ENCODE measurements around the gene KRTAP10-6. TPM values are rescaled to one million over a fixed set of nuclear protein-coding genes. Genes with fewer than 3 reads are reported as not detected.

The KRTAP10-6 gene
- polyA plus RNA-seq, 2 of the 4 experiments (the other 2 are of a cell fraction): not detected

- ChIA-PET CTCF (interaction anchor here (0.6 kb wide), 2 partner anchors 24 to 62 kb away, joined by 3 to 5 read pairs; no protein-coding TSS in a partner anchor), POLR2A (no interaction called here)
- TF ChIP-seq PHF8 (IDR thresholded peaks at IDR 0.05; ENCODE audit: borderline replicate concordance, low read depth): no peak
- FAIRE-seq (no peak), ATAC-seq (no peak), DNase-seq (ENCODE audit: low read depth in 1 of 2, low spot score in 1 of 2) (no peak)
- Histone ChIP-seq H3K9me3 (peaks cover 5% of the 10 kb centered on the region; the same call in 1 of the 3 replicates), H3K27ac (no peak overlapping the region), H3K4me2 (no peak overlapping the region), H3K4me1 (no peaks in the 10 kb centered on the region), H3K4me3 (no peak overlapping the region)
- 68% methylated on average over 23 of the region's 28 CpGs for WGBS (ENCODE audit: missing lambda C conversion rate)
Measured at GRCh38 chr21:44614961-44615391, 22.7 kb upstream of the KRTAP10-6 start.

DNA sequence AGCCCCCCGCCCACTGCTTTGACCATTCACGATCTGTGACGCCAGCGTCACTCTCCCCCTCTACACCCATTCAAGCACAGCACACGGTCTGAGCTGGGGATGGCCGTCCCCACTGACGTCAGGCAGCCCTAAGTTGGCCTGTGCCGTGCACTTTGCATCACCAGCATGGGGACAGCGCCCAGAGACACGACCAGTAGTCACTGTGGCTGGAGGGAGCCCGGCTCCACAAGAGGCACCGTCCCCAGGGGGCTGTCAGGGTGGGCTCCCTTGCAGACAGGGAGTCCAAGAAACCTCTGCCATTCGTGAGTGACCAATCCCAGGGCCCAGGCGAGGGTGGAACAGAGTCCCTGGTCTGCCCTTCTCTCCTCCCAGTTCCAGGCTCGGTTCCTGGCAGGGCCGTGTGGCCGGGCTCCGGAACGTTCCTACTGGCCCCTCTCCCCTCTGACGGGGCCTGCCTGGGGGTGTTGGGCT lies 21.9 kb upstream of the KRTAP10-6 start:
- no peak overlapping the region for H3K4me3 ChIP-seq
- peaks cover 5% of the 10 kb centered on the region; the same call in 1 of the 3 replicates for H3K9me3 ChIP-seq
- H3K4me1 ChIP-seq: no peaks in the 10 kb centered on the region
- DNase-seq (ENCODE audit: low read depth in 1 of 2, low spot score in 1 of 2) (no peak), FAIRE-seq (no peak), ATAC-seq (no peak; a peak in 1 of 6 replicates)
- H3K27ac ChIP-seq: no peak overlapping the region
- H3K4me2 ChIP-seq: no peak overlapping the region
- ChIA-PET POLR2A (no interaction called here), CTCF (no interaction called here)
- TF ChIP-seq HEYL (CRISPR knock-in tag; IDR thresholded peaks at IDR 0.05): no peak
- TF ChIP-seq KDM5A (IDR thresholded peaks at IDR 0.05): no peak
- TF ChIP-seq PBX3 (IDR thresholded peaks at IDR 0.05): no peak
- TF ChIP-seq, protein P1, sequence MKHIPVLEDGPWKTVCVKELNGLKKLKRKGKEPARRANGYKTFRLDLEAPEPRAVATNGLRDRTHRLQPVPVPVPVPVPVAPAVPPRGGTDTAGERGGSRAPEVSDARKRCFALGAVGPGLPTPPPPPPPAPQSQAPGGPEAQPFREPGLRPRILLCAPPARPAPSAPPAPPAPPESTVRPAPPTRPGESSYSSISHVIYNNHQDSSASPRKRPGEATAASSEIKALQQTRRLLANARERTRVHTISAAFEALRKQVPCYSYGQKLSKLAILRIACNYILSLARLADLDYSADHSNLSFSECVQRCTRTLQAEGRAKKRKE (CRISPR knock-in tag; IDR thresholded peaks at IDR 0.05; ENCODE audit: low read depth): no peak
- no peak for TF ChIP-seq RFX5 (IDR thresholded peaks at IDR 0.05)
- TF ChIP-seq CBX2 (IDR thresholded peaks at IDR 0.05; ENCODE audit: borderline replicate concordance, low read depth): no peak
- TF ChIP-seq RAD21 (conservative IDR thresholded peaks at IDR 0.05 in 1 of 2, IDR thresholded peaks at IDR 0.05 in 1 of 2): no peak
- TF ChIP-seq, protein P2, sequence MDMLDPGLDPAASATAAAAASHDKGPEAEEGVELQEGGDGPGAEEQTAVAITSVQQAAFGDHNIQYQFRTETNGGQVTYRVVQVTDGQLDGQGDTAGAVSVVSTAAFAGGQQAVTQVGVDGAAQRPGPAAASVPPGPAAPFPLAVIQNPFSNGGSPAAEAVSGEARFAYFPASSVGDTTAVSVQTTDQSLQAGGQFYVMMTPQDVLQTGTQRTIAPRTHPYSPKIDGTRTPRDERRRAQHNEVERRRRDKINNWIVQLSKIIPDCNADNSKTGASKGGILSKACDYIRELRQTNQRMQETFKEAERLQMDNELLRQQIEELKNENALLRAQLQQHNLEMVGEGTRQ (IDR thresholded peaks at IDR 0.05): no peak
- no peak for TF ChIP-seq TFCP2L1 (CRISPR knock-in tag; IDR thresholded peaks at IDR 0.05)
- no peak for TF ChIP-seq RARB (CRISPR knock-in tag; IDR thresholded peaks at IDR 0.05)
- TF ChIP-seq FOSB (CRISPR knock-in tag; IDR thresholded peaks at IDR 0.05): no peak
- TF ChIP-seq E2F6 (IDR thresholded peaks at IDR 0.05; ENCODE audit: borderline replicate concordance, low read depth): no peak
- no peak for TF ChIP-seq ELK1 (IDR thresholded peaks at IDR 0.05; ENCODE audit: low read depth, low read length)
- TF ChIP-seq SMC3 (IDR thresholded peaks at IDR 0.05): no peak
- 36% methylated on average over 5 of the region's 20 CpGs for WGBS (ENCODE audit: missing lambda C conversion rate)

- Histone ChIP-seq H3K4me3 (no peak overlapping the region), H3K9me3 (peaks cover 5% of the 10 kb centered on the region; the same call in 1 of the 3 replicates), H3K4me2 (no peak overlapping the region), H3K27ac (no peak overlapping the region), H3K4me1 (no peaks in the 10 kb centered on the region)
- POLR2A ChIA-PET: no interaction called here
- WGBS (ENCODE audit: missing lambda C conversion rate): 65% methylated on average over 17 of the region's 26 CpGs
- no peak for ATAC-seq
- CTCF ChIA-PET: no interaction called here
- no peak for DNase-seq (ENCODE audit: low read depth in 1 of 2, low spot score in 1 of 2)
- TF ChIP-seq RFX5 (IDR thresholded peaks at IDR 0.05) (no peak), CBX8 (IDR thresholded peaks at IDR 0.05) (no peak), BCL3 (IDR thresholded peaks at IDR 0.05) (no peak), FOSB (CRISPR knock-in tag; IDR thresholded peaks at IDR 0.05) (no peak), EHF (CRISPR knock-in tag; IDR thresholded peaks at IDR 0.05) (no peak), JUNB (IDR thresholded peaks at IDR 0.05) (no peak), RNF2 (IDR thresholded peaks at IDR 0.05; ENCODE audit: borderline replicate concordance, low read depth) (no peak), HOXA7 (CRISPR knock-in tag; IDR thresholded peaks at IDR 0.05) (no peak)
- no peak for FAIRE-seq
Measured at GRCh38 chr21:44613386-44614155, 21.3 kb upstream of the KRTAP10-6 start.
